WTC11 (cell line): ENCODE results near the gene SHISA7. TPM values are rescaled to one million over a fixed set of nuclear protein-coding genes. Genes with fewer than 3 reads are reported as not detected.

Experiments used
- ATAC-seq: fragments of 200-7000 bp; cut with Tn5 transposase; 2 replicates; pipeline ENCODE4 v1.10.0; 2021; ENCODE audit warnings: mild to moderate bottlenecking, moderate library complexity
- CTCF ChIA-PET: fragments of 300-600 bp; sonication (Branson Sonifier 250); formaldehyde crosslinking; loops from one replicate; lab custom pipeline; 2021; ENCODE audit warnings: antibody characterized with exemption; lab: Charles Lee
- POLR2A ChIA-PET: fragments of 350-600 bp; sonication (Branson Sonifier 250); formaldehyde crosslinking; loops from one replicate; lab custom pipeline; 2021; ENCODE audit warnings: antibody characterized with exemption; lab: Charles Lee
- DNase-seq: peaks from one replicate; pipeline ENCODE4 v3.0.0; 2021; ENCODE audit warnings: low spot score
- H3K27ac Mint-ChIP-seq: 2 replicates; pipeline ENCODE4 v1.8.0; 2021; ENCODE audit warnings: mixed read lengths
- H3K27me3 Mint-ChIP-seq: 2 replicates; pipeline ENCODE4 v1.8.0; 2021; ENCODE audit warnings: low read depth, mild to moderate bottlenecking, moderate library complexity, mixed read lengths
- H3K36me3 Mint-ChIP-seq: 2 replicates; pipeline ENCODE4 v1.8.0; 2021; ENCODE audit warnings: mixed read lengths
- H3K4me1 Mint-ChIP-seq: 2 replicates; pipeline ENCODE4 v1.8.0; 2022; ENCODE audit warnings: mixed read lengths
- H3K4me3 Mint-ChIP-seq: 2 replicates; pipeline ENCODE4 v1.8.0; 2021; ENCODE audit warnings: mild to moderate bottlenecking, moderate library complexity, mixed read lengths
- H3K9me3 Mint-ChIP-seq: 2 replicates; pipeline ENCODE4 v1.8.0; 2021; ENCODE audit warnings: mixed read lengths
- AFF4 ChIP-seq: sonication (generic); formaldehyde crosslinking; IDR thresholded peaks from 2 replicates; pipeline ENCODE4 v1.8.1; 2023; ENCODE audit warnings: mild to moderate bottlenecking, missing genetic modification reagents, borderline replicate concordance
- FOXP4 ChIP-seq: sonication (generic); formaldehyde crosslinking; IDR thresholded peaks from 2 replicates; pipeline ENCODE4 v1.8.0; 2022; ENCODE audit warnings: mild to moderate bottlenecking, missing genetic modification reagents
- MXD4 ChIP-seq: fragments of 250-450 bp; sonication (Bioruptor Pico); IDR thresholded peaks from 2 replicates; pipeline ENCODE4 v1.8.0; 2021; ENCODE audit warnings: mild to moderate bottlenecking, moderate library complexity, borderline replicate concordance
- SMAD3 ChIP-seq: sonication (generic); formaldehyde crosslinking; IDR thresholded peaks from 2 replicates; pipeline ENCODE4 v1.8.0; 2022; ENCODE audit warnings: missing genetic modification reagents, mild to moderate bottlenecking, borderline replicate concordance
- SP1 ChIP-seq: sonication (generic); formaldehyde crosslinking; conservative IDR thresholded peaks from 2 replicates; pipeline ENCODE4 v1.8.1; 2022; ENCODE audit warnings: missing genetic modification reagents
- TEAD4 ChIP-seq: sonication (generic); formaldehyde crosslinking; IDR thresholded peaks from 2 replicates; pipeline ENCODE4 v1.8.0; 2022; ENCODE audit warnings: mild to moderate bottlenecking, missing genetic modification reagents
- ZNF317 ChIP-seq: sonication (generic); formaldehyde crosslinking; IDR thresholded peaks from 2 replicates; pipeline ENCODE4 v1.8.1; 2023; ENCODE audit warnings: low read depth, mild to moderate bottlenecking, moderate library complexity, missing genetic modification reagents, borderline replicate concordance
- total RNA-seq: library from RNA; stranded (reverse); gene quantifications from 3 replicates; pipeline ENCODE4 v1.2.3, GENCODE V29; 2021
- TF ChIP-seq, protein P1 (sequence below): sonication (generic); formaldehyde crosslinking; IDR thresholded peaks from 2 replicates; pipeline ENCODE4 v1.8.1; 2023; ENCODE audit warnings: mild to moderate bottlenecking, missing genetic modification reagents, moderate library complexity
- TF ChIP-seq, protein P2 (sequence below): sonication (generic); formaldehyde crosslinking; IDR thresholded peaks from 2 replicates; pipeline ENCODE4 v1.8.0; 2022; ENCODE audit warnings: mild to moderate bottlenecking, missing genetic modification reagents
- TF ChIP-seq, protein P3 (sequence below): sonication (generic); formaldehyde crosslinking; IDR thresholded peaks from 2 replicates; pipeline ENCODE4 v1.8.1; 2022; ENCODE audit warnings: missing genetic modification reagents, borderline replicate concordance
- TF ChIP-seq, protein P4 (sequence below): sonication (generic); formaldehyde crosslinking; IDR thresholded peaks from 2 replicates; pipeline ENCODE4 v1.8.0; 2022; ENCODE audit warnings: mild to moderate bottlenecking, missing genetic modification reagents
- TF ChIP-seq, protein P5 (sequence below): fragments of 250-450 bp; sonication (Bioruptor Pico); IDR thresholded peaks from 2 replicates; pipeline ENCODE4 v2.1.2; 2022; ENCODE audit warnings: mild to moderate bottlenecking, moderate library complexity
- TF ChIP-seq, protein P6 (sequence below): sonication (generic); formaldehyde crosslinking; IDR thresholded peaks from 2 replicates; pipeline ENCODE4 v1.8.1; 2023; ENCODE audit warnings: mild to moderate bottlenecking, missing genetic modification reagents

SHISA7 gene
- total RNA-seq, 1 experiment from 2014 or later, result 0.79 TPM

- ATAC-seq (no peak), DNase-seq (no peak)
- Mint-ChIP-seq H3K27me3 (no peaks in the 10 kb centered on the region; the same call in 1 of the 2 replicates), H3K27ac (no peak overlapping the region), H3K36me3 (no peaks in the 10 kb centered on the region), H3K4me1 (peaks cover 23% of the 10 kb centered on the region), H3K4me3 (peak overlapping the region; percentile 68), H3K9me3 (no peaks in the 10 kb centered on the region)
- peak; percentile 27; the same call in 1 of the 2 replicates for TF ChIP-seq TEAD4 (CRISPR knock-in tag)
- TF ChIP-seq, protein P1, sequence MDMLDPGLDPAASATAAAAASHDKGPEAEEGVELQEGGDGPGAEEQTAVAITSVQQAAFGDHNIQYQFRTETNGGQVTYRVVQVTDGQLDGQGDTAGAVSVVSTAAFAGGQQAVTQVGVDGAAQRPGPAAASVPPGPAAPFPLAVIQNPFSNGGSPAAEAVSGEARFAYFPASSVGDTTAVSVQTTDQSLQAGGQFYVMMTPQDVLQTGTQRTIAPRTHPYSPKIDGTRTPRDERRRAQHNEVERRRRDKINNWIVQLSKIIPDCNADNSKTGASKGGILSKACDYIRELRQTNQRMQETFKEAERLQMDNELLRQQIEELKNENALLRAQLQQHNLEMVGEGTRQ (CRISPR knock-in tag), result no peak
- CTCF ChIA-PET, result interaction anchor here (1.1 to 1.5 kb wide), 2 partner anchors 9 to 26 kb away, joined by 4 read pairs; no protein-coding TSS in a partner anchor
- POLR2A ChIA-PET, result interaction anchor here (0.7 to 1.3 kb wide), 3 partner anchors 9 to 124 kb away, joined by 3 to 4 read pairs (median 4); partner anchors contain the start of gene UBE2S
Observed at GRCh38 chr19:55443824-55444480, 852 bp upstream of the SHISA7 start.

DNA sequence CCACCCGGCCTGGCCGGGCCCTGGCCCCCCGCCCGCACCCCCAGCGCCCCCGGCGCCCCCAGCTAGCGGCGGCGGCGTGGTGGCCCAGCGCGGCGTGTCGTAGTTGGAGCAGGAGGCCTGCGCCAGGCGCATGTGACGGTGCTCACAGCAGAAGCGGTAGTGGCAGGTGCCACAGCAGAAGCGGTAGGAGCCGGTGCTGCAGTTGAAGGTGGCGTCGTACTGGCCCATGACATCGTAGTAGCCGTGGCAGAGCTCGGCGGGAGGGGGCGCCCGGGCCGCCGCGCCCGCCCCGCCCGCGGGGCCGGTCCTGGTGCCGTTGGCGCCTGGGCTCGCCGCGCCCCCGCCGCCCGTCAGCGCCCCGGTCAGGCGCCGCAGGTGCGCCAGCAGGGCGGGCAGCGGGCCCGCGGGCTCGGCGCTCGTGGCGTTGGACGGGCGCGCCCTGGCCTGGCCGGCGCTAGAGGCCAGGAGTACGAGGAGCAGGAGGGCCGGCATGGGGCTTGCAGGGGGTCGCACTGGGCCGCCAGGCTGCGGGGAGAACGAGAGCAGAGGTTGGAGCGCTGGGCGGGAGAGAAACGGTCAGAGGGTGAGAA, 633 bp downstream of the SHISA7 start:
- Mint-ChIP-seq H3K4me3 (peak overlapping the region; percentile 68), H3K27ac (no peak overlapping the region), H3K4me1 (peaks cover 23% of the 10 kb centered on the region), H3K36me3 (no peaks in the 10 kb centered on the region), H3K27me3 (peaks cover 2% of the 10 kb centered on the region), H3K9me3 (no peaks in the 10 kb centered on the region)
- DNase-seq (peak; percentile 54), ATAC-seq (peak; percentile 18)
- POLR2A ChIA-PET, result no interaction called here
- CTCF ChIA-PET, result interaction anchor here (0.6 to 1.4 kb wide), 7 partner anchors 19 to 282 kb away, joined by 3 to 4 read pairs (median 3); partner anchors contain the start of gene ISOC2
- TF ChIP-seq, protein P2, sequence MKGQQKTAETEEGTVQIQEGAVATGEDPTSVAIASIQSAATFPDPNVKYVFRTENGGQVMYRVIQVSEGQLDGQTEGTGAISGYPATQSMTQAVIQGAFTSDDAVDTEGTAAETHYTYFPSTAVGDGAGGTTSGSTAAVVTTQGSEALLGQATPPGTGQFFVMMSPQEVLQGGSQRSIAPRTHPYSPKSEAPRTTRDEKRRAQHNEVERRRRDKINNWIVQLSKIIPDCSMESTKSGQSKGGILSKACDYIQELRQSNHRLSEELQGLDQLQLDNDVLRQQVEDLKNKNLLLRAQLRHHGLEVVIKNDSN (CRISPR knock-in tag), result no peak
- no peak for TF ChIP-seq AFF4
- TF ChIP-seq, all 79 proteins: peak for 0

DNA sequence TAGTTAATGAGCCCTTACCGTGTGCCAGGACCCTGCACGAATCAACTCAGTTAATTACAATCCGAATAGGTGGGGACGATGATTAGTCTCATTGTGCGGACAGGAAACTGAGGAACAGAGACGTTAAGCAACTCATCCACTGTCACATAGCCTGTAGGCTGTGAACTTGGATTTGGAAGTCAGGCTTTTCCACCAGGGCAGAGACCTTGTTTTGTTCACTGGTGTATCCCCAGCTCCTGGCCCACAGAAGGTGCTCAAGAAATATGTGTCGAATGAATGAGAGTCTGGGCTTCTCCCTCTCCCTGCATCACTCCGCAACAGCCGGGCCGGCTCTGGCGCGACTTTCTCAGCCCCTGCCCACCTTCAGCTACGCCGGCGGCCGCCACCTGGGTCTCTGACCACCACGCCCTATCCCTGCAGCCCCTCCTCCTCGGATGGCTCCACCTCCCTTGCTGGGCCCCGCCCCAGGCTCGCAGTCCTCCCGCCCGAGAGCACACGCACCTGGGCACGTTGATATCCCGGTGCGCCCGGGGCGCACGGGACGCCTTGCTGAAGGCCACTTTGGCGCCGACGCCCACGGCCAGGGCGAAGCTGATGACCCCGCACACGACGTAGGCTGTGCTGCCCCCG, 1.3 kb downstream of the SHISA7 start:
- CTCF ChIA-PET, result interaction anchor here (0.7 to 1.4 kb wide), 7 partner anchors 20 to 281 kb away, joined by 3 read pairs; partner anchors contain the start of gene ISOC2
- ATAC-seq, result peak; percentile 75
- DNase-seq, result peak; percentile 90
- POLR2A ChIA-PET, result no interaction called here
- peak overlapping the region; percentile 62 for H3K4me3 Mint-ChIP-seq
- H3K4me1 Mint-ChIP-seq, result peaks cover 23% of the 10 kb centered on the region
- no peaks in the 10 kb centered on the region for H3K9me3 Mint-ChIP-seq
- H3K36me3 Mint-ChIP-seq, result no peaks in the 10 kb centered on the region
- H3K27ac Mint-ChIP-seq, result no peak overlapping the region; the same call in 1 of the 2 replicates
- H3K27me3 Mint-ChIP-seq, result peaks cover 8% of the 10 kb centered on the region
- TF ChIP-seq, protein P3, sequence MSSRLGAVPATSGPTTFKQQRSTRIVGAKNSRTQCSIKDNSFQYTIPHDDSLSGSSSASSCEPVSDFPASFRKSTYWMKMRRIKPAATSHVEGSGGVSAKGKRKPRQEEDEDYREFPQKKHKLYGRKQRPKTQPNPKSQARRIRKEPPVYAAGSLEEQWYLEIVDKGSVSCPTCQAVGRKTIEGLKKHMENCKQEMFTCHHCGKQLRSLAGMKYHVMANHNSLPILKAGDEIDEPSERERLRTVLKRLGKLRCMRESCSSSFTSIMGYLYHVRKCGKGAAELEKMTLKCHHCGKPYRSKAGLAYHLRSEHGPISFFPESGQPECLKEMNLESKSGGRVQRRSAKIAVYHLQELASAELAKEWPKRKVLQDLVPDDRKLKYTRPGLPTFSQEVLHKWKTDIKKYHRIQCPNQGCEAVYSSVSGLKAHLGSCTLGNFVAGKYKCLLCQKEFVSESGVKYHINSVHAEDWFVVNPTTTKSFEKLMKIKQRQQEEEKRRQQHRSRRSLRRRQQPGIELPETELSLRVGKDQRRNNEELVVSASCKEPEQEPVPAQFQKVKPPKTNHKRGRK (CRISPR knock-in tag), result no peak
- TF ChIP-seq FOXP4 (CRISPR knock-in tag) (peak; percentile 11; the same call in 1 of the 2 replicates), TEAD4 (CRISPR knock-in tag) (no peak), SMAD3 (no peak), SP1 (CRISPR knock-in tag) (0 out of 2 replicates have a peak, but pooled peaks have one; percentile 18), ZNF317 (CRISPR knock-in tag) (no peak), MXD4 (CRISPR knock-in tag) (no peak)
- TF ChIP-seq, protein P4, sequence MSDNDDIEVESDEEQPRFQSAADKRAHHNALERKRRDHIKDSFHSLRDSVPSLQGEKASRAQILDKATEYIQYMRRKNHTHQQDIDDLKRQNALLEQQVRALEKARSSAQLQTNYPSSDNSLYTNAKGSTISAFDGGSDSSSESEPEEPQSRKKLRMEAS (CRISPR knock-in tag), result peak; percentile 60
- TF ChIP-seq, protein P5, sequence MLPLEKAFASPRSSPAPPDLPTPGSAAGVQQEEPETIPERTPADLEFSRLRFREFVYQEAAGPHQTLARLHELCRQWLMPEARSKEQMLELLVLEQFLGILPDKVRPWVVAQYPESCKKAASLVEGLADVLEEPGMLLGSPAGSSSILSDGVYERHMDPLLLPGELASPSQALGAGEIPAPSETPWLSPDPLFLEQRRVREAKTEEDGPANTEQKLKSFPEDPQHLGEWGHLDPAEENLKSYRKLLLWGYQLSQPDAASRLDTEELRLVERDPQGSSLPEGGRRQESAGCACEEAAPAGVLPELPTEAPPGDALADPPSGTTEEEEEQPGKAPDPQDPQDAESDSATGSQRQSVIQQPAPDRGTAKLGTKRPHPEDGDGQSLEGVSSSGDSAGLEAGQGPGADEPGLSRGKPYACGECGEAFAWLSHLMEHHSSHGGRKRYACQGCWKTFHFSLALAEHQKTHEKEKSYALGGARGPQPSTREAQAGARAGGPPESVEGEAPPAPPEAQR (CRISPR knock-in tag), result no peak
- TF ChIP-seq, protein P6, sequence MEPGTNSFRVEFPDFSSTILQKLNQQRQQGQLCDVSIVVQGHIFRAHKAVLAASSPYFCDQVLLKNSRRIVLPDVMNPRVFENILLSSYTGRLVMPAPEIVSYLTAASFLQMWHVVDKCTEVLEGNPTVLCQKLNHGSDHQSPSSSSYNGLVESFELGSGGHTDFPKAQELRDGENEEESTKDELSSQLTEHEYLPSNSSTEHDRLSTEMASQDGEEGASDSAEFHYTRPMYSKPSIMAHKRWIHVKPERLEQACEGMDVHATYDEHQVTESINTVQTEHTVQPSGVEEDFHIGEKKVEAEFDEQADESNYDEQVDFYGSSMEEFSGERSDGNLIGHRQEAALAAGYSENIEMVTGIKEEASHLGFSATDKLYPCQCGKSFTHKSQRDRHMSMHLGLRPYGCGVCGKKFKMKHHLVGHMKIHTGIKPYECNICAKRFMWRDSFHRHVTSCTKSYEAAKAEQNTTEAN (CRISPR knock-in tag), result 0 out of 2 replicates have a peak, but pooled peaks have one; percentile 44
